ENCODE measurements around the gene TMEM135. TPM values are rescaled to one million over a fixed set of nuclear protein-coding genes. Genes with fewer than 3 reads are reported as not detected.
A peak's percentile ranks its signal among the peaks of the same experiment; 100 is the strongest.
"Not testable (repeated sequence)": the region's sequence is repeated elsewhere in the genome, so short reads cannot be mapped to it uniquely, and the experiment has no call there.

Gene TMEM135
- total and polyA plus RNA-seq, 12 donors: 3.4 to 28.6 (median 16.9) TPM

DNA sequence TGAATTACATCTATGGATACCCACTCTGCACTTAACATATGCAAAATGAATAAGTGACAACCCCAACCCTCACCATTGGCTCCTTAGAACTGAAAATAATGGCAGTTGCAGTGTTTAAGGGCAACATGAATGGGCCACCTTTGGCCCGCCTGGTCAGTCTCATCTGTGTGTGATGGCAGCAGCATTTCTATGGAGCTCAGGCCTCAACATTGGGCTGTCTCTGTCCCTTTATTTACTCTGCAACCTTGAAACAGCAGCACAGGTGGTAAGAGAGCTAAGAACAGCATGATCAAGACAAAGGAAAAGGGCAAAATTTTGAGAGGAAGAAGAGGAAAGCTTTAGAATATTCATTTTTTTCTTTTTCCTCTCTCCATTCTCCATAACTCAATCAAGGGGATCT lies 38.3 kb upstream of the TMEM135 start:
- Histone ChIP-seq H3K9me3 (no peaks in the 10 kb centered on the region), H3K36me3 (no peaks in the 10 kb centered on the region), H3K27ac (peak overlapping the region in 1 of 10 donors; percentile 56), H3K4me1 (peaks cover 0 to 19% (median 11%) of the 10 kb centered on the region in 9 donors), H3K27me3 (no peaks in the 10 kb centered on the region), H3K4me3 (no peak overlapping the region)
- no peak for DNase-seq
- TF ChIP-seq, protein P1, sequence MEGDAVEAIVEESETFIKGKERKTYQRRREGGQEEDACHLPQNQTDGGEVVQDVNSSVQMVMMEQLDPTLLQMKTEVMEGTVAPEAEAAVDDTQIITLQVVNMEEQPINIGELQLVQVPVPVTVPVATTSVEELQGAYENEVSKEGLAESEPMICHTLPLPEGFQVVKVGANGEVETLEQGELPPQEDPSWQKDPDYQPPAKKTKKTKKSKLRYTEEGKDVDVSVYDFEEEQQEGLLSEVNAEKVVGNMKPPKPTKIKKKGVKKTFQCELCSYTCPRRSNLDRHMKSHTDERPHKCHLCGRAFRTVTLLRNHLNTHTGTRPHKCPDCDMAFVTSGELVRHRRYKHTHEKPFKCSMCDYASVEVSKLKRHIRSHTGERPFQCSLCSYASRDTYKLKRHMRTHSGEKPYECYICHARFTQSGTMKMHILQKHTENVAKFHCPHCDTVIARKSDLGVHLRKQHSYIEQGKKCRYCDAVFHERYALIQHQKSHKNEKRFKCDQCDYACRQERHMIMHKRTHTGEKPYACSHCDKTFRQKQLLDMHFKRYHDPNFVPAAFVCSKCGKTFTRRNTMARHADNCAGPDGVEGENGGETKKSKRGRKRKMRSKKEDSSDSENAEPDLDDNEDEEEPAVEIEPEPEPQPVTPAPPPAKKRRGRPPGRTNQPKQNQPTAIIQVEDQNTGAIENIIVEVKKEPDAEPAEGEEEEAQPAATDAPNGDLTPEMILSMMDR (IDR thresholded peaks at IDR 0.05): no peak
- intact Hi-C loops (cut with DNase I): loop anchor here in 1 of 10 donors (5.0 kb wide), 1 partner anchor 38 kb away; the partner anchor contains the start of gene TMEM135
- 98 to 100% methylated on average over 1 of the region's 1 CpG for WGBS, 2 donors
- no peak for ATAC-seq

DNA sequence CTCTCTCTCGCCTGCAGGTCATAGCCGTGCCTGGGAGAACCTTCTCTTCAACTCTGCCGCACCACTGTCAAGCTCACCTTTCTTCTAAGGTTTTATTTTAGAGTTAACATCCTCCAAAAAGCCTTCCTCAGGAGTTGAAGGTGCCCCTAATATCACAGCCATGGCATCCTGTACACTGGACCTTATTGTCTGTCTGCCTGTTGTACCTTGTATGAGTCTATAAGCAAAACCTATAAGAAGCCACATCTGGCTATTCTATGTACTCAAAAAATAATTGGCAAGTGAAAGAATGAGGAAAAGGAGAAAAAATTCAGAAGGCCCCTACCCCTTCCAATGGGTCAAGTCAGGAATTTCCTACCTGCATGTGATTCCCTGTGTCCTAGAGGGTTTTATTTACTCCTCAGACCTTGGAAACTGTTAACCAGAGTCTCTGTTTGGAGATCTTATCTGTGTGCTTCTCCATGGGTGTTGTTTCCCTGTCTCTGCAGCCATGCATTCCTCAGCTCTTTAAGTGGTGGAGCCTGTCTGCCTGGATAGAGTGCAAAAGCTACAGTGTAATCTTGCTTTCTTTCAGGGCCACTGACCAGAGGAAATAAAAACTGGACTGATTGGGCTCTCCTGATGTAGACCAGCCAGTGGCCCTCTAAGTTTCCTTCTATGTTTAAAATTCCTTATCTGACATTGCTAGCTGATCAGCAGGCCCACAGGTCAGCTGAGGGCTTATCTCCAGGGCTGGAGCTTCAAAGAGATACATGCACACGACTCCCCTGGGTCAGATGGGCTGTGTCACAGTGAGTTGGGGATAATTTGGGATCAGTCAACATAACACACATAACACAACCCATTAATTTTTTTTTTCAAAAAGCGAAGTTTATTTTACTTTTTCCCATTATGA lies 37.6 kb upstream of the TMEM135 start:
- intact Hi-C loops (cut with DNase I): loop anchor here in 1 of 10 donors (5.0 kb wide), 1 partner anchor 37 kb away; the partner anchor contains the start of gene TMEM135
- peak overlapping the region in 6 of 10 donors; percentile 15 to 56 (median 32) for H3K27ac ChIP-seq
- H3K9me3 ChIP-seq: no peaks in the 10 kb centered on the region
- TF ChIP-seq, protein P1 (IDR thresholded peaks at IDR 0.05): no peak
- H3K36me3 ChIP-seq: no peaks in the 10 kb centered on the region
- no peak overlapping the region for H3K4me3 ChIP-seq
- peak in 1 of 2 donors; percentile 17 for DNase-seq
- 60 to 68% methylated on average over 5 of the region's 5 CpGs for WGBS, 2 donors
- H3K4me1 ChIP-seq: peaks cover 0 to 19% (median 11%) of the 10 kb centered on the region in 9 donors
- peak; percentile 38 to 85 (median 76) for ATAC-seq
- H3K27me3 ChIP-seq: no peaks in the 10 kb centered on the region

DNA sequence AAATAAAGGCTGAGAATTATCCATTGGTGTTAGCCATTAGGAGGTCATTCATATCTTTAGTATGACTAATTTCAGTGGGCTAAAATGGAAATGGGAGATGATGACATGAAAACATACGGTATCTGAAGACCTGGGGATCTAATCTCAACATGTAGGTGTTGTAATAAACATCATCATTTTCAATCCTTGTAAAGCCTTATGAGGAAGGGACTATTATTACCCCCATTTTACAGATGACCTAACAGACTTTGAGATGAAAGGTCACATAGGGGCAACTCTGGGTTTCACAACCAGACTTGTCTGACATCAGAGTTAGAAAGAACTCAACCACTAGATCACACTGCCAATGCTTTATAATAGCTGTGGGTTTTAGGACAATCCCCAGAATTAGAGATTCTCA lies 34.8 kb upstream of the TMEM135 start:
- TF ChIP-seq, protein P1 (IDR thresholded peaks at IDR 0.05): no peak
- Histone ChIP-seq H3K27me3 (no peaks in the 10 kb centered on the region), H3K4me1 (peaks cover 0 to 19% (median 11%) of the 10 kb centered on the region in 9 donors), H3K27ac (no peak overlapping the region), H3K36me3 (no peaks in the 10 kb centered on the region), H3K9me3 (no peaks in the 10 kb centered on the region), H3K4me3 (no peak overlapping the region)
- ATAC-seq (no peak), DNase-seq (no peak)
- intact Hi-C loops (cut with DNase I): no loop called here
- 85% methylated on average over 1 of the region's 1 CpG for WGBS, 2 donors

DNA sequence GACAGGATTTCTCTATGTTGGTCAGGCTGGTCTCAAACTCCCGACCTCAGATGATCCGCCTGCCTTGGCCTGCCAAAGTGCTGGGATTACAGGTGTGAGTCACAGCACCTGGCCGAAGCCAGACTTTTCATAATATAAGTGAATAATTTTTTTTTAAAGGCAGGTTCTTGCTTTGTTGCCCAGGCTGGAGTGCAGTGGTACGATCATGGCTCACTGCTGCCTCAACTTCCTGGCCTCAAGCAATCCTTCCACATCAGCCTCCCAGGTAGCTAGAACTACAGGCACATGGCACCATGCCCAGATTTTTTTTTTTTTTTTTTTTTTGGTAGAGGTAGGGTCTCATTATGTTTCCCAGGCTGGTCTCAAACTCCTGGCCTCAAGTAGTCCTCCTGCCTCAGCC lies 33.5 kb upstream of the TMEM135 start:
- ATAC-seq; DNase-seq; intact Hi-C loops (cut with DNase I); H3K4me3 ChIP-seq; H3K9me3 ChIP-seq; H3K27me3 ChIP-seq; H3K36me3 ChIP-seq; H3K27ac ChIP-seq: not testable (repeated sequence)
- H3K4me1 ChIP-seq: peaks cover 0 to 22% (median 11%) of the 10 kb centered on the region in 9 donors
- WGBS, 2 donors: 95 to 97% methylated on average over 4 of the region's 4 CpGs

DNA sequence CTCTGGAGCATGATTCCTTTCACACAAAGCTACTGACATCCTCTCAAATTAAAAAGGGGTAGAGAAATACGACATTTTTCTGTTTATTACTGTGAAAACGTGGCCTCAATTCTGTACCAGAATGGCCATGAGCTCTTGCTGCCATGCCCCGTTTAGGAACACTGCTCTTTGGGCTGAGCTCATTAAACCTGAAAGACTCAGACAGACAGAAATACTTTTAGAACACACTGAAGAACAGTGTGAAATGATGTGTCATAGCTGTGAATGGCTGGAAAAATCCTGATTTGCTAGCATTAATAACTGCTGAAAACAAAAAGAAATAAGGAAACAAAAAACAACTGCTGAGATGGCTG lies 32.2 kb upstream of the TMEM135 start:
- no peaks in the 10 kb centered on the region for H3K9me3 ChIP-seq
- intact Hi-C loops (cut with DNase I): no loop called here
- peaks cover 0 to 9% (median 0%) of the 10 kb centered on the region in 9 donors for H3K4me1 ChIP-seq
- 76% methylated on average over 3 of the region's 3 CpGs for WGBS, 2 donors
- no peaks in the 10 kb centered on the region for H3K27me3 ChIP-seq
- no peak for DNase-seq
- TF ChIP-seq, protein P1 (IDR thresholded peaks at IDR 0.05): no peak
- H3K36me3 ChIP-seq: no peaks in the 10 kb centered on the region
- H3K4me3 ChIP-seq: no peak overlapping the region
- ATAC-seq: no peak
- H3K27ac ChIP-seq: no peak overlapping the region
